NT2/D1 (cell line): ENCODE data around the gene ELMO1.

Experiments
- DNase-seq: peaks from one replicate; pipeline ENCODE4 v3.0.0-alpha.2; 2011; ENCODE audit warnings: low read depth, low spot score
- H3K27me3 ChIP-seq: 2 replicates; pipeline ENCODE4 v1.6.0; 2011; ENCODE audit warnings: mild to moderate bottlenecking; ENCODE audit not compliant: insufficient read length, insufficient read depth
- H3K36me3 ChIP-seq: 2 replicates; pipeline ENCODE4 v1.6.1; 2011; ENCODE audit warnings: mild to moderate bottlenecking, low read length, mixed read lengths; ENCODE audit not compliant: insufficient read depth, insufficient read length
- H3K4me1 ChIP-seq: 2 replicates; pipeline ENCODE4 v1.5.1; 2011; ENCODE audit not compliant: insufficient read depth, insufficient read length
- H3K4me3 ChIP-seq: 2 replicates; pipeline ENCODE4 v1.5.1; 2011; ENCODE audit warnings: low read depth; ENCODE audit not compliant: insufficient read length
- H3K9ac ChIP-seq: 2 replicates; pipeline ENCODE4 v1.6.0; 2011; ENCODE audit warnings: low read depth; ENCODE audit not compliant: insufficient read length
- H3K9me3 ChIP-seq: 2 replicates; pipeline ENCODE4 v1.5.1; 2011; ENCODE audit warnings: mild to moderate bottlenecking, low read length; ENCODE audit not compliant: insufficient read depth
- SUZ12 ChIP-seq: IDR thresholded peaks from 2 replicates; pipeline ENCODE4 v1.6.1; 2011; ENCODE audit not compliant: insufficient read length, insufficient read depth; ENCODE audit errors: extremely low read depth
- YY1 ChIP-seq: IDR thresholded peaks from 2 replicates; pipeline ENCODE4 v1.6.1; 2011; ENCODE audit not compliant: insufficient read length, insufficient read depth
- ZNF274 ChIP-seq: IDR thresholded peaks from 2 replicates; pipeline ENCODE4 v1.6.1; 2011; ENCODE audit warnings: mild to moderate bottlenecking, low read depth, low read length

ELMO1 gene

DNA sequence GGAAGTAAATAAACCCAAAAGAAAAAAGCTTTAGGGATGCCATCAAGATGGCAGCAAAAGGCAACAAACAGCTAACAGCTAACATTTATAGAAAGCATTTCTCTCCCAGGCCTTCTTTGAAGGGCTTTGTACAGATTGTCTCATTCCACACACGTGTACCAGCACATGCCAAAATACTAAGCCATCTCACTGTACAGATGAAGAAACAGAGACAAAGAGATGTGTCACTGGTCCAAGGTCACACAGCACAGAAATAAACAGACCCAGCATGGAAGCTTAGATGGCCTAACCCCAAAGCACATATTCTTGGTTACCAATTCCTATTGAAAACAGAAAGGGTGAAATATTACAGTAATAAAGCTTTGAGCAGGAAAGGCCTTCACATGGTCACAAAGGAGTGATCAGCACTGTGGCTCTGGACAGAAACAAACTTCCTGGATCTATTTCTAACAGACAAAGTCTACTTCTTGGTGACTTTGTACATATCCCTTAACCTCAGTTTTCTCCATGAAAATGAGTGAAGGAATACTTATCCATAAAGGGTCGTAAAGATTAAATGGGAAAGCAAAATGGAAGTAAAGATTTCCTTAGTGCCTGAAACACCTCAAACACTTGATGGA, 346.0 kb downstream of the ELMO1 start:
- DNase-seq = no peak
- no peaks in the 10 kb centered on the region for H3K36me3 ChIP-seq
- H3K4me3 ChIP-seq = no peak overlapping the region
- no peaks in the 10 kb centered on the region for H3K9me3 ChIP-seq
- H3K4me1 ChIP-seq = no peaks in the 10 kb centered on the region
- H3K9ac ChIP-seq = no peak overlapping the region
- TF ChIP-seq YY1 = no peak
- TF ChIP-seq ZNF274 = no peak
- no peak for TF ChIP-seq SUZ12
- no peaks in the 10 kb centered on the region for H3K27me3 ChIP-seq

DNA sequence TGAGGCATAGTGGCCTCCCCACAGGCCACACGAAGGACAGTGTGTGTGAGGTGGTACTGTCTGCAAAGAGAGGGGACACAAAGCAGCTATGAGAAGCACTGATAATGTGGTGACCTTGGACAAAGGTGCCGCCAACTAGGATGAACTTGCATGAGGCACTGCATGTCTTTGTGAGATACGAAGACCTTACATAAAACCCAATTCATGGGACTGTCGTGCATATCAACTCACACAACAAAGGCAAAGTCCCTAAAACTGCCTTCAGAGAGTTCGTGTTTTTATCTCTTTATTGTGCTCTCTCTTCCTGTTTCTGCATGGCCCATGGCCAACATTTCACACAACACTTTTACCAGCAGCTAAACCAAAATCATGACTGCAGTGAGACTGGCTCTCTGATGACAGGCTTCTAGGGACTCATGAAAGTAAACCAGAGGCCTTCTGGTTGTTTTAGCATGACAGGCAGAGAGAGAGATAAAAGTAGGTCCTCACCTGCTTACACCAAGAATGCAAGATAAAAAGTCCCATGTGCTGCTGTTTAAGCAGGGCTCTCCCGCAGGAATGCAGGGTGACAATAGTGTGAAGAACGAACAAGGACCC, 347.8 kb downstream of the ELMO1 start:
- no peak overlapping the region for H3K4me3 ChIP-seq
- H3K9me3 ChIP-seq = no peaks in the 10 kb centered on the region
- no peaks in the 10 kb centered on the region for H3K36me3 ChIP-seq
- no peaks in the 10 kb centered on the region for H3K27me3 ChIP-seq
- no peaks in the 10 kb centered on the region for H3K4me1 ChIP-seq
- TF ChIP-seq SUZ12 = no peak
- TF ChIP-seq YY1 = no peak
- TF ChIP-seq ZNF274 = no peak
- DNase-seq = no peak
- H3K9ac ChIP-seq = no peak overlapping the region

- Histone ChIP-seq H3K9me3 (no peaks in the 10 kb centered on the region), H3K27me3 (no peaks in the 10 kb centered on the region), H3K4me1 (no peaks in the 10 kb centered on the region), H3K9ac (no peak overlapping the region), H3K4me3 (no peak overlapping the region), H3K36me3 (no peaks in the 10 kb centered on the region)
- no peak for DNase-seq
- TF ChIP-seq SUZ12 (no peak), ZNF274 (no peak)
Measured at GRCh38 chr7:37098762-37099161, 349.9 kb downstream of the ELMO1 start.

DNA sequence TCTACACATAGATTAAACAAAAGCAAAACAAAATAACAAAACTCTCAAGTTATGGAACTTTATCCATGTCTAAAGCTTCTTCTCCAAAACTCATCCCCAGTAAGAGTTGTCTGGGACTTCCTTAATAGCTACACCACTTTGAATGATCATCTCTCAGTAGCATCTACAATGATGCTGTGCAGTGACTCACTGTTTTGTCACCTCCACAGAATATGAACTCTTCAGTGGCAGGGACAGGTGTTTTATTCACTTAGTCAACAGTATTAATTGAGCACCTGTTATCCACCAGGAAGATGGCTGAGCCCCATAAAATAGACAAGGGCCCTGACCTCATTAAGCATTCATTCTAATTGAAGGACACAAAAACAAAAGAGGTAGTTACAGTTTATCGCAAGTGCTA, 350.7 kb downstream of the ELMO1 start:
- Histone ChIP-seq H3K9ac (no peak overlapping the region), H3K4me3 (no peak overlapping the region), H3K36me3 (no peaks in the 10 kb centered on the region), H3K27me3 (no peaks in the 10 kb centered on the region), H3K4me1 (no peaks in the 10 kb centered on the region), H3K9me3 (no peaks in the 10 kb centered on the region)
- no peak for DNase-seq
- no peak for TF ChIP-seq YY1
- TF ChIP-seq SUZ12 = no peak
- TF ChIP-seq ZNF274 = no peak

DNA sequence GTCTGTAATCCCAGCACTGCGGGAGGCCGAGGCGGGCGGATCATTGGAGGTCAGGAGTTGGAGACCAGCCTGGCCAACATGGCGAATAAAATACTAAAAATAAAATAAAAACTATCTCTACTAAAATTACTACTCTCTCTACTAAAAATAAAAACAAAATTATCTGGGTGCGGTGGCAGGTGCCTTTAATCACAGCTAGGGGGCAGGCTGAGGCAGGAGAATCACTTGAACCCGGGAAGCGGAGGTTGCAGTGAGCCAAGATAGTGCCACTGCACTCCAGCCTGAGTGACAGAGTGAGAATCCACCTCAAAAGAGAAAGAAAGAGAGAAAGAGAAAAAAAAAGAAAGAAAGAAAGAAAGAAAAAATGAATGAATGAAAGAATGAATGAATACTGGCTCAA, 351.4 kb downstream of the ELMO1 start:
- no peak for DNase-seq
- TF ChIP-seq SUZ12 = no peak
- no peak overlapping the region for H3K4me3 ChIP-seq
- H3K36me3 ChIP-seq = no peaks in the 10 kb centered on the region
- no peaks in the 10 kb centered on the region for H3K27me3 ChIP-seq
- H3K9ac ChIP-seq = no peak overlapping the region
- H3K9me3 ChIP-seq = no peaks in the 10 kb centered on the region
- H3K4me1 ChIP-seq = no peaks in the 10 kb centered on the region

- Histone ChIP-seq H3K4me1 (no peaks in the 10 kb centered on the region), H3K9ac (no peak overlapping the region), H3K36me3 (no peaks in the 10 kb centered on the region), H3K9me3 (no peaks in the 10 kb centered on the region), H3K4me3 (no peak overlapping the region), H3K27me3 (no peaks in the 10 kb centered on the region)
- DNase-seq = no peak
- TF ChIP-seq YY1 (no peak), SUZ12 (no peak), ZNF274 (no peak)
Measured at GRCh38 chr7:37096341-37096740, 352.3 kb downstream of the ELMO1 start.

- Histone ChIP-seq H3K4me3 (no peak overlapping the region), H3K36me3 (no peaks in the 10 kb centered on the region), H3K9ac (no peak overlapping the region), H3K4me1 (no peaks in the 10 kb centered on the region), H3K9me3 (no peaks in the 10 kb centered on the region), H3K27me3 (no peaks in the 10 kb centered on the region)
- TF ChIP-seq YY1 (no peak), SUZ12 (no peak), ZNF274 (no peak)
- no peak for DNase-seq
Measured at GRCh38 chr7:37095122-37095521, 353.5 kb downstream of the ELMO1 start.
